T-helper 2 cell treated with Interferon-gamma antibody and Interleukin-4, amounts not matched to agents 5 μg/mL and 100 μg/mL, for 36 hours (primary cell): Measurements from ENCODE around the gene MEI1.
A peak's percentile ranks its signal among the peaks of the same experiment; 100 is the strongest.
"Not testable (repeated sequence)": the region's sequence is repeated elsewhere in the genome, so short reads cannot be mapped to it uniquely, and the experiment has no call there.

Source experiments
- DNase-seq: peaks from one replicate; pipeline ENCODE4 v3.0.0; 2021; ENCODE audit warnings: low spot score
- H3K27ac Mint-ChIP-seq: one replicate; pipeline ENCODE4 v1.8.0; 2021; ENCODE audit warnings: mild to moderate bottlenecking, mixed read lengths
- H3K27me3 Mint-ChIP-seq: one replicate; pipeline ENCODE4 v1.8.0; 2021; ENCODE audit warnings: low read depth, mixed read lengths
- H3K36me3 Mint-ChIP-seq: one replicate; pipeline ENCODE4 v1.8.0; 2021; ENCODE audit warnings: low read depth, mixed read lengths
- H3K4me1 Mint-ChIP-seq: one replicate; pipeline ENCODE4 v1.8.0; 2021; ENCODE audit warnings: low read depth, mixed read lengths
- H3K4me3 Mint-ChIP-seq: one replicate; pipeline ENCODE4 v1.8.0; 2022; ENCODE audit warnings: mild to moderate bottlenecking, moderate library complexity, mixed read lengths
- H3K9me3 Mint-ChIP-seq: one replicate; pipeline ENCODE4 v1.8.0; 2021; ENCODE audit warnings: mixed read lengths

MEI1 gene

DNA sequence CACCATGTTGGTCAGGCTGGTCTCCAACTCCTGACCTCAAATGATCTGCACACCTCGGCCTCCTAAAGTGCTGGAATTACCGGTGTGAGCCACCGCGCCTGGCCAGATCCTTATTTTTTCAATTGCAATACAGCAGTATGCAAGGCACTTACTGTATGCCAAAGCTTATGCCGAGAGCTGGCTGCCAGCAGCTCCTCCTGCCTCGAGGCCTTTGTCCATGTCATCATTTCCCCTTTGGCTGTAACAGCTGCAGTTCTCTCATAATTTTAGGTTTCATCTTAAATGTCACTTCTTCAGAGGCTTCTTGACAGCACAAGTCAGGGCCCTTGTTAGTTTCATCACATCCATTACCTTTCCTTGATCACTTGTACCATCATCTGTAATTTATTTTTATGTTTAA, 132.1 kb downstream of the MEI1 start:
- Mint-ChIP-seq H3K4me3 (peak overlapping the region; percentile 94), H3K9me3 (peaks cover 4% of the 10 kb centered on the region), H3K27me3 (no peaks in the 10 kb centered on the region), H3K4me1 (peaks cover 39% of the 10 kb centered on the region), H3K27ac (peak overlapping the region; percentile 99), H3K36me3 (peaks cover 47% of the 10 kb centered on the region)
- DNase-seq, result no peak

DNA sequence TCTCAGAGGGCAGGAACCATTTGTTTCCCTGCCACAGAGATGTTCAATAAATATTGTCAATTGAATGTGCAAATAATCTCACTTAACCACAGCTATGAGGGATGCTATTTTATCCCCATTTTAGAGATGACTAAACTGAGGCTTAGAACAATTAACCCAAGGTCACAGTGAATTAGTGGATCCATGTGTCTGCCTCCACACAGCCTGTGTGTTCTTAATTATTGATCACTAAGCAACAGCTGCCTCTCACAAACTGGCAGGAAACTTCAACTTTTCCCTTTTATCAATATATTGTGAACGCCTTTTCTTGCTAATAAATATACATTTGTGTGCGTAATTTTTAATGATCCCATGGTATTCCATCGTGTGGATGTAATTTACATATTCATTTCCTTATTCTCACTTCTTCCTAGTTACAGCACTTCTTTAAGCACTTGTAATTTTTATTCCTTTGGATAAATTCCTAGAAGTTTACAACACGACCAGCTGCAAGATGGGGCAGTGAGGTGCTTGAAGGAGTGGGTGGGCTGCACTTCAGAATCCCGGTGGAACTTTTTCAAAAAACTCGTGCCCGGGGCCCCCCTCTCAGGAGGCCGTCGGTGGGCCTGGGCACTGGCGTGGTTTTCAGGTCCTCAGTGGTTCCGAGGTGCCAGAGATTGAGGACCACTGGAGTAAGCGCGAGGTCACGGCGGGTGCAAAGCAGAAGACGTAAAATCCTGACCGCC, 132.7 kb downstream of the MEI1 start:
- Mint-ChIP-seq H3K4me1 (peaks cover 45% of the 10 kb centered on the region), H3K4me3 (peak overlapping the region; percentile 94), H3K9me3 (peaks cover 4% of the 10 kb centered on the region), H3K36me3 (peaks cover 53% of the 10 kb centered on the region), H3K27me3 (no peaks in the 10 kb centered on the region), H3K27ac (peak overlapping the region; percentile 99)
- DNase-seq, result no peak

DNA sequence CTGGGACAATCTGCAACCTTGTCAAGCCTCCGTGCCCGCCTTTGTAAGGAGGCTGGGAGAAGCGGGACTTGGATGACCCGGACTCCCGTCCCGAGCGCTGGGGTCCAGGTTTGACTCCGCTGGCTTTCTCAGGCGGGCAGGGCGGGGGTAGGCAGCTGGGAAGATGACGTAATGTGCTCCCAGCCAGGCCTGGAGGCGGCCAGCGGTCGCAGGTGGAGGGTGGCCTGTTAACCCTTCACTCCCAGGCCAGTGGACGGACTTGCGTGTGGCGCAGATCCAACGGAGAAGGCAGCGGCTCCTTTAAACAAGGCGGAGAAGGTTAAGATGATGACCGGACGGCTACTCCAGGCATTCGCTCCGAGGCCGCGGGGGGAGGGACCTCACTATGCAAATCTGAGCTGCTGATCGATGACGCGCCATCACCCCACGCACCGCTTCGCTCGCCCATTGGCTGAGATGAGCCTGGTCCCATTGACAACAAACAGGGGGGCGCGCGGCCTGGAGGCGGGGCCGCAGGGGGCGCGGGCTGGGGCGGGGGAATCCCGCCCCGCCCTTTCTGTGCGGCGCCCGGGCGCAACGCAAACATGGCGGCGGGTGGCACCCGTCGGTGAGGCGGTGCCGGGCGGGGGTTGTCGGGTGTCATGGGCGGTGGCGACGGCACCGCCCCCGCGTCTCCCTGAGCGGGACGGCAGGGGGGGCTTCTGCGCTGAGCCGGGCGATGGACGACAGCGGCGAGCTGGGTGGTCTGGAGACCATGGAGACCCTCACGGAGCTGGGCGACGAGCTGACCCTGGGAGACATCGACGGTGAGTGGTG, 133.5 kb downstream of the MEI1 start, which contains the start of gene SREBF2:
Gene SREBF2, plus strand, starts transcription at position 553 of the 816 bp plus-strand sequence. Its CDS starts 166 bp downstream, at position 719.
- Mint-ChIP-seq H3K27me3 (no peaks in the 10 kb centered on the region), H3K9me3 (peaks cover 4% of the 10 kb centered on the region), H3K36me3 (peaks cover 53% of the 10 kb centered on the region), H3K4me3 (peak within 1 kb of the TSS; percentile 95), H3K4me1 (peaks cover 46% of the 10 kb centered on the region), H3K27ac (peak within 1 kb of the TSS; percentile 99)
- DNase-seq, result peak; percentile 99

GRCh38 chr22:41833369-41834004, 134.2 kb downstream of the MEI1 start:
- Mint-ChIP-seq H3K36me3 (peaks cover 57% of the 10 kb centered on the region), H3K27ac (peak overlapping the region; percentile 94), H3K9me3 (peaks cover 4% of the 10 kb centered on the region), H3K4me1 (peaks cover 47% of the 10 kb centered on the region), H3K4me3 (peak overlapping the region; percentile 95), H3K27me3 (no peaks in the 10 kb centered on the region)
- DNase-seq, result peak; percentile 68

GRCh38 chr22:41834005-41834944, 135.0 kb downstream of the MEI1 start:
- Mint-ChIP-seq H3K27me3 (no peaks in the 10 kb centered on the region), H3K9me3 (peaks cover 4% of the 10 kb centered on the region), H3K36me3 (peaks cover 62% of the 10 kb centered on the region), H3K27ac (peak overlapping the region; percentile 94), H3K4me3 (peak overlapping the region; percentile 95), H3K4me1 (peaks cover 49% of the 10 kb centered on the region)
- DNase-seq, result no peak

GRCh38 chr22:41835462-41835861, 136.2 kb downstream of the MEI1 start:
- not testable (repeated sequence) for H3K4me3 Mint-ChIP-seq

DNA sequence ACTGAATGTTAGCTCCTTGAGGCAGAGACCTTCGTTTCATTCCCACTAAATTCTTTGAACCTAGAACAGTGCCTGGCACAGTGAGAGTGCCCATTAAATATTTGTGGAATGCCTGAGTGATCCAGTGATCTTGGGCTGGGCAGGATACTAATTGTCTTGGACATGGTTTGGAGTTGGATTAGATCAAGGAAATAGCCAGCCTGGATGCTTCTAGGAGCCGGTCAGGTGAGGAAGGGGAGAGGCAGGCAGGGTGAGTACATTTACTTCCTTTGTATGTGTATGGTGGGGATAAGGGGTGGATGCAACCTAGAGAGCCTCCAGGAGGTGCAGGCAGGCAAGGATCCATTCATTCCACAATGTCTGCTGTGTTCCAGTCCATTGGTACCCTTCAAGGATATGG, 137.2 kb downstream of the MEI1 start:
- DNase-seq, result no peak
- H3K27ac Mint-ChIP-seq, result peak overlapping the region; percentile 3
- peaks cover 2% of the 10 kb centered on the region for H3K9me3 Mint-ChIP-seq
- no peaks in the 10 kb centered on the region for H3K27me3 Mint-ChIP-seq
- peak overlapping the region; percentile 1 for H3K4me3 Mint-ChIP-seq
- H3K4me1 Mint-ChIP-seq, result peaks cover 56% of the 10 kb centered on the region
- peaks cover 60% of the 10 kb centered on the region for H3K36me3 Mint-ChIP-seq

More at GRCh38 chr22:41835462-41835861, 136.2 kb downstream of the MEI1 start:
- H3K9me3 Mint-ChIP-seq, H3K27ac Mint-ChIP-seq, H3K27me3 Mint-ChIP-seq, DNase-seq: not testable (repeated sequence)
- Mint-ChIP-seq H3K4me1 (peaks cover 52% of the 10 kb centered on the region), H3K36me3 (peaks cover 61% of the 10 kb centered on the region)

DNA sequence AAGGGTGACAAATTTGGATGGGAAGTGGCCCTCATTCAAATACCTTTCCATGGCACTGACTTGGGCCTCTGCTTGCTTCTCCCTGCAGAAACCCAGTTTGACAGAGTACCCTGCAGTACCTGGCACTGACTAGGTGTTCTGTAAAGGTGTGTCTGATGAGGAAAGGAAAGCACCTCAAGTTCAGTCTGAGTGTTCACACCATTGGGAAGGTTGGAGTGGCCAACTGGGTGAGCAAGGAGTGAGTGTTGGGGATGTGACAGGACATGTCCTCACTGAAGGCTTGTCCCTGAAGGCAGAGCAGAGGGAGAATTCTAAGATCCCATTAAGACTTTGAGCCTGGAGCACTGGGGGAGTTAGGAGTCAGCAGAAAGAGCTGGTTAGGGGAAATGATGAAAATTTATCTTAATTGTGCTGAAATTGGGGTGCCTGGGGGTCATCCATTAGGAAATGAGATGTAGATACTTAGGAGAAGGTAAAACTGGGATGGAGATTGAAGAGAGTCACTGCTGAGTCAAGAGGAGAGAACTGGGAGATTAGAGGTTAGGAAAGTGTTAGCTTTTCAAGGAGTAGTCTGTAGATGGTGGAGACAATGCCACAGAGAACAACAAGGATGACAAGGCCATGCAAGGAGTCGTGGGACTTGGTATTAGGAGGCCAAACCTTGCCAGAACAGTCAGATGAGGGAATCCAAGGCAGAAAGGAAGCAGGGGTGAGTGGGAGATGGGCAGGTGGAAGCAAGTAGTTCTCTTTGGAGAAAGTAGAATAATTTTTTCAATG, 139.7 kb downstream of the MEI1 start:
- no peaks in the 10 kb centered on the region for H3K27me3 Mint-ChIP-seq
- H3K4me3 Mint-ChIP-seq, result no peak overlapping the region
- H3K27ac Mint-ChIP-seq, result peak overlapping the region; percentile 45
- peaks cover 61% of the 10 kb centered on the region for H3K36me3 Mint-ChIP-seq
- DNase-seq, result no peak
- H3K9me3 Mint-ChIP-seq, result no peaks in the 10 kb centered on the region
- peaks cover 61% of the 10 kb centered on the region for H3K4me1 Mint-ChIP-seq

DNA sequence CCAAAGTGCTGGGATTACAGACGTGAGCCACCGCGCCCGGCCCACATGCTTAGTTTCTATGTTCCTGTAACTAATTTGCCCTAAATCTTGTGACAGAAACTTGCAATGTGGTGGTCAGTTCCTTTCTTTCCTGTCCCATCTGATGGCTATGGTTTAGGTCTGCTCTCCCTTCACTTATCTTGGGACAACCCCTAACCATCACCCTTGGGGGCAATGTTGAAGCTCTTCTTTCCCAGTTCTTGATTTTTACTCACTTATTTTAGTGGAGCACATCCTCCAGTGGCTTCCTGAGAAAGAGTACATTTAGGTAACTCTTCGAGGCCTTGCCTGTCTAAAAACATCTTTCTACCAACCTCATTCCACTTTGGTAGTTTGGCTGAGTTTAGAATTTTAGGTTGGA, 140.9 kb downstream of the MEI1 start:
- Mint-ChIP-seq H3K36me3 (peaks cover 54% of the 10 kb centered on the region), H3K4me1 (peaks cover 58% of the 10 kb centered on the region), H3K9me3 (no peaks in the 10 kb centered on the region), H3K4me3 (no peak overlapping the region), H3K27me3 (no peaks in the 10 kb centered on the region), H3K27ac (no peak overlapping the region)
- no peak for DNase-seq

DNA sequence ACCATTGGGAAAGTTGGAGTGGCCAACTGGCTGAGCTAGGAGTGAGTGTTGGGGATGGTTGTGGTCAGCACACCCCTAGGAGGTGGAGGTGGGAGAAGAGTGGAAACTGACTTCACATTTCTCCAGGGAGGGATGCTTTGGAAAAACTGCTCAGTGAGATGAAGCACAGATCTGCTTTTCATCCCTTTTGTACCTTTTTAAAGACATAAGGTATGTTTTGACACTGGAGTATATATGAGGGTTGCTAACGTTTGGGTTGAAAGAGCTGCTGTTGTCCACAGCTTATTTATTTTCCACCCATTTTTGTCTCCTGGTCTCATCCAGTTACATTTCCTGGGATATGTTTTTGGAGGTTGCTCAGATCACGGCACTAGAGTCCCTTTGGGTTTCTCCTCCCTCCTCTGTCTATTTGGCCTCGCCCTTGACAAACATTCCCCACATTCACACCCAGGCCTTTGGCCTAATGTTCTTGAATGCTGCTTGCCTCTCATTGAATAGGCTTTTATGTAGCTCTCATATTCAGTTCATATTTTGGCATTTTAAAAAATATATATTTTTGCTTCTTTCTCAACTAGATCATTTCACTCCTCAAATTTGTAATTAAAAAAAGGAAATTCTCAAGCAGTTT, 141.9 kb downstream of the MEI1 start:
- Mint-ChIP-seq H3K4me1 (peaks cover 61% of the 10 kb centered on the region), H3K36me3 (peaks cover 56% of the 10 kb centered on the region), H3K4me3 (no peak overlapping the region), H3K9me3 (no peaks in the 10 kb centered on the region), H3K27me3 (no peaks in the 10 kb centered on the region), H3K27ac (peak overlapping the region; percentile 13)
- DNase-seq, result no peak

- Mint-ChIP-seq H3K27me3 (no peaks in the 10 kb centered on the region), H3K36me3 (peaks cover 42% of the 10 kb centered on the region)
Measured at GRCh38 chr22:41842996-41843970, 144.0 kb downstream of the MEI1 start.

More at GRCh38 chr22:41842996-41843970, 144.0 kb downstream of the MEI1 start:
- no peak overlapping the region for H3K27ac Mint-ChIP-seq
- H3K4me1 Mint-ChIP-seq, result peaks cover 59% of the 10 kb centered on the region
- no peak overlapping the region for H3K4me3 Mint-ChIP-seq
- DNase-seq, result peak; percentile 33
- H3K9me3 Mint-ChIP-seq, result no peaks in the 10 kb centered on the region
